Activated CD4-positive, alpha-beta T cell treated with anti-CD3 and anti-CD28 coated beads for 4 hours (primary cell): ENCODE results near the gene LGR4.
A peak's percentile ranks its signal among the peaks of the same experiment; 100 is the strongest.
"Not testable (repeated sequence)": the region's sequence is repeated elsewhere in the genome, so short reads cannot be mapped to it uniquely, and the experiment has no call there.

Source experiments
- DNase-seq, 2 donors: peaks; one replicate each; pipeline ENCODE4 v3.0.0-alpha.2; 2020

Gene LGR4

GRCh38 chr11:27472398-27473016, at the start of gene LGR4:
Gene LGR4 (minus strand): TSS chr11:27472790. CDS start chr11:27472302, 488 bp downstream.
- DNase-seq: peak; percentile 65 to 67

- no peak for DNase-seq
Observed at GRCh38 chr11:27520226-27520625, 47.6 kb upstream of the LGR4 start.

- no peak for DNase-seq
Observed at GRCh38 chr11:27518518-27518917, 45.9 kb upstream of the LGR4 start.

GRCh38 chr11:27517490-27517889, 44.9 kb upstream of the LGR4 start:
- not testable (repeated sequence) for DNase-seq

GRCh38 chr11:27514558-27514957, 42.0 kb upstream of the LGR4 start:
- no peak for DNase-seq

GRCh38 chr11:27514076-27514475, 41.5 kb upstream of the LGR4 start:
- DNase-seq: no peak

GRCh38 chr11:27513389-27513788, 40.8 kb upstream of the LGR4 start:
- DNase-seq: no peak

GRCh38 chr11:27512238-27512637, 39.6 kb upstream of the LGR4 start:
- no peak for DNase-seq

GRCh38 chr11:27509908-27510307, 37.3 kb upstream of the LGR4 start:
- no peak for DNase-seq

- no peak for DNase-seq
Observed at GRCh38 chr11:27507557-27508322, 35.1 kb upstream of the LGR4 start.

GRCh38 chr11:27506200-27507182, 33.9 kb upstream of the LGR4 start, which contains the start of gene LIN7C:
Gene LIN7C (minus strand): TSS chr11:27506769. CDS start chr11:27506752, 17 bp downstream.
- DNase-seq: peak; percentile 95 to 97

- DNase-seq: no peak
Observed at GRCh38 chr11:27505781-27506180, 33.2 kb upstream of the LGR4 start.

- no peak for DNase-seq
Observed at GRCh38 chr11:27504205-27504604, 31.6 kb upstream of the LGR4 start.

GRCh38 chr11:27501100-27501499, 28.5 kb upstream of the LGR4 start:
- no peak for DNase-seq

- no peak for DNase-seq
Observed at GRCh38 chr11:27497911-27498310, 25.3 kb upstream of the LGR4 start.

GRCh38 chr11:27497284-27497866, 24.8 kb upstream of the LGR4 start:
- DNase-seq: no peak

GRCh38 chr11:27496461-27496860, 23.9 kb upstream of the LGR4 start:
- DNase-seq: no peak

- DNase-seq: no peak
Observed at GRCh38 chr11:27495710-27496300, 23.2 kb upstream of the LGR4 start.

- DNase-seq: no peak
Observed at GRCh38 chr11:27489092-27489491, 16.5 kb upstream of the LGR4 start.

GRCh38 chr11:27487706-27488105, 15.1 kb upstream of the LGR4 start:
- no peak for DNase-seq

- DNase-seq: peak; percentile 14 to 49
Observed at GRCh38 chr11:27485930-27486773, 13.6 kb upstream of the LGR4 start.
